Inferior parietal cortex (tissue), 1 donor: ENCODE measurements around the gene ETV3L.

Experiments
- DNase-seq: peaks from one replicate; pipeline ENCODE4 v3.0.0-alpha.2; 2016; ENCODE audit errors: extremely low spot score

ETV3L gene

DNA sequence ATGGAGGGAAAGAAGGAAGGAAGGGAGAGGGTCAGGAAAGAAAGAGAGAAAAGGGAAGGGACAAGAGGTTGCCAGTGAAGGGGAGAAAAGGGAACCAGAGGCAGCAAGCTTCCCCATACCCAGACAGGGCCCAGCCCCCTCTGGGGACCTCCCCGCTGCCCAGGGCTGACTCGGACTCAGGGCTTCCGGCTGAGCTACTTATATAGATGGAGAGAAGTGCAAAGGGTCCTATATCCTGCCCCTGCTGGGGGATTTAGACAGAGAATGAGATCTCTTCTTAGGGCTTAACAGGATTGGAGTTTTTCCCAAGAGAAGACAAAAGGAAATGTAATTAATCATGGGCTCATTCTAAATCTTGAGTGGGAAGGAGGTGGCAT is at the start of gene ETV3L:
TSS of gene ETV3L (minus strand) at position 176 of the 377 bp plus-strand sequence. CDS start 285 bp downstream, outside the sequence.
- DNase-seq, result no peak

DNA sequence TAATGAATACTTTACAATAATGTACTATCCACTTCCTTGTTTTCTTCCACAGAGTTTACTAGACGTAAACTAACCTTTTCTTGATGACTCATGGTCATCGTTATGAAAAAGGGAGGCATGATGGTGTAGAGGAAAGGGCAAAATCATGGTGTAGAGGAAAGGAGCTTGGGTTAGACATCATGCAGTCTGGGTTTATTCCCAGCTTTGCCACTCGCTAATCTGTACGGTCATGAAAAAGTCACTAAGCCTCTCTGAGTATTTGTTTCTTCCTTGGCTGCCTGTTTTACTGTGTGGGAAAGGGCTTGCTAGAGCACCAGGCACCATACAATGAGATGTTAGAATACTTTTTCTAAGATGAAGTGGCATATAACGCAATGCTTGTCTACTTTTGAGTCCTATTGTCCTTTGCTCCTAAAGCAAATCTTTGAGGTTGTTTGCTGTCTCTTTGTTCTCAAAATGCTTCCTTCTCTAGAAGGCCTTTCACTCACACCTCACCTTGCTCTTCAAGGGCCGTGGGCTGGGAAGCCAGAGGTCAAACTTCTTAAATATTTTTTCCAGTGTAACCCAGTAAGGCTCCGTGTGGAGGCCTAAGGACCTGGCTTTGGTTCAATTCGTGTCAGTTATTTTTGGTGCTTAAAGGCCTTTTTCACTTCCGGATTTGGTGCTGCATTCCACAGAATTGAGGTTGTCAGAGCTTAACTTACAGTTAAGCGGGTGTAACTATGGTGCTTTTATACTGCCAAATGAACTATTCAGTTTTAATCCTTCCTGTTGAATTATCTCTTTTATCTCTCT is 48.5 kb upstream of the ETV3L start:
- no peak for DNase-seq

DNA sequence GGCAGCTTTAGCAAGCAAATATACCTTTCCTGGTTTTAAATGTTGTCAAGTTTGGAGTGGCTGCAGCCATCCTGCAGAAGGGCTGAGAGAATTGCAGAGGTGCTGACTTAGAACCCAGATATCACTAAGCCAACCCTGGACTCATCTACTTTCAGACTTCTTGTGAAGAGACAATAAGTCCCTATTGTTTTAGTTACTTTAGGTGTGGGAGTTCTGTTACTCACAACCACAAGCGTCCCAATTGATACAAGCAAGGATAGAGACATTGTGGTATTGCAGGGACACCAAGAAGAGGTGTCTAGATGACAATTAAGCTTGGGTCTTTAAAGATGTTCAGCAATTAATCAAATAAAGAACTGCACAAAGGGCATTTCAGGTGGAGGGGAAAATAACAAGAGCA is 47.4 kb upstream of the ETV3L start:
- DNase-seq, result no peak

DNA sequence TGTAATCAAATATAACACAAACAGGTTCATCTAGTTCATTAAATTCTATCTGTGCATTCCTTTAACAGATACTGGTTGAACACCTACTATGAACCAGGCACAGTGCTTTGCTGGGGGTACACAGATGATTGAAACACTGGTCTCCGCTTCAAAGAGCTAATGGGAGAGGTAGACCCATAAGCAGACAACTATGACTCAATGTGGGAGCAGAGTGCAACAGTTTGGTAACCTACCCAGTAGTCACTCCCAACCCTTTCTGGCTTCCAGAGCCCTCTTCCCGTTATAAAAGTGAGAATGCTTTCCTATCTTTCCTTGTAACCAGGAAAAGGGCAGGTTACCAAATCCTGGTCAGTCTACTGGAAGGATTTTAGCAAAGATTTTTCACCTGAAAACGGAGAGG is 46.6 kb upstream of the ETV3L start:
- no peak for DNase-seq

DNA sequence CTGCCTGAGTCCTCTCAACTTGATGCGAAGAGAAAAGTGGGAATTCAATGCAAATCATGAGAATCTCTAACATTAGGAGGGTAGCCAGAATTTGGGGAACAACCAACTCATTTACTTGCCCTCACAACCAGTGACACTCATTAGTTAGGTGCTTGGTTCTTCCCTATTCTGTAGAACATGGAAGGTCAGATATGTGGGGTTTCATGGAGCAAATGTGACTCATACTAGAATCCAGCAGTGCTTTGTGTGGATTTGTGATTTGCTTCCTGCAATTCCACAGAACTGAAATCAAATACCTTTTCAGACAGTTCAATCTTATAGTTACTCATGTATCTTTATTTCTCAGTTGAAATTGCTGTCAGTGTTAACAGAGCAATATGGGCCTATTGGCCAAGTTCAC is 45.5 kb upstream of the ETV3L start:
- DNase-seq, result no peak

DNA sequence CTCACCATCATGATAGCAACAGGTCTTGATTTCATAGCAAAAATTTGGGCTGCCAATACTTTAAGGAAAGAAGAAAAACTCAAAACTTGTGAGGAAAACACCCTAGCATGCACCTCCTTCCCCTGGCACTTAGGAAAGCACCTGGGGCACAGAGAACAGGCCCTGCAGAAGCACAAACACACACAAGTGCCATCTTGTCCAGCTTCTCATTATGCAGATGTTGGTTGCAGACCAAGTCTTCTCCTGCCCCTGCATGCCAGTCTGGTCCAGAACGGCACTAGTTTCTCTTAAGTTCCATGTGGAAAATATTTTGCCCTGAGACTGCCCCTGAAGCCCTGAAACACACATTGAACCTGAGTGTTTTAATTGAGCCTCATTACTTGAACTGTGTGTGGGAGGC is 44.9 kb upstream of the ETV3L start:
- no peak for DNase-seq

DNA sequence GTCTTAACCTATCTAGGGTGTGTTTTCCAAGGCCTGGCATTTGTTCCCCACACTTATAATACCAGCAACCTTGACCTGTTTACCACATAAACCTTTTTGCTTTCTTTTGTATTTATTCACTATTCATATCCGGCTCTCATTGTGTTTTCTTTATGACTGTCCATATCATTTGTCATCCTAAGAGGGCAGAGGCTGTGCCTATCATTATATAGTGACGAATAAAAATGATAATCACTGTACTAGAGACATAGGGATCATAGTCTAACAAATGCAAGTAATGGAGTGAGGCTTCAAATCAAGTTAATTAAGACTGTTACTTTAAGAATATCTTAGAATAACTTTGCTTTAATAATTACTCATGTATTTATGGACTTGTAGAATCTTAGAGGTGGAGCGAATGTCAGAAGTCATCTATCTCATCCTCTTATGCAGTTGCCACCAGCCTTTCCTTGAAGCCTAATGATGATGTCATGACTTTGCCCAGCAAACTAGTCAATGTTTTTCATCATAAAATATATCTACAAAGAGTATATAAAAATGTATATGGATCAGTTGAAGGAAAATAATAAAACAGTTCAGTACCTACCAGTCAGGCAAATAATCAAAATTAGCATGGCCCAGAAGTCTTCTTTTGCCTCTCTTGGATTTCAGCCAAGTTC is 43.3 kb upstream of the ETV3L start:
- no peak for DNase-seq

DNA sequence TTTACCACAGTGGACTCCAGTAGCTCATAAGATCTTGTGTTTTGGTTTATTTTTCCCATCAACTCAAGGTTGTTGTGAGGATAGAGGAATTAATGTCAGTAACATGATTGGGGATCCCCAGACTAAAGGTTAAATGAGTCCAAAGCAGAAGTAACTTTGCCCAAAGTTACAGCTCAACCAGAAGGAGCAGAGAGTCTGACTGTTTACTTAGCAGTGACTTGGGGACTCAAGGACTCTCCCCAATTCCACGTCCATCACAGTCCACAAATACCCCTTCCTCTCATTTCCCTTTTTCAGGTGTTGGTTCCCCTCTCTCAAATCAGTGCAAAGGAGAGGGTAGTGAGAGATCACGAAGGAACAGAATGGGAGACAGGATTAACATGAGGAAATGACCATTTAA is 42.6 kb upstream of the ETV3L start:
- DNase-seq, result no peak

DNA sequence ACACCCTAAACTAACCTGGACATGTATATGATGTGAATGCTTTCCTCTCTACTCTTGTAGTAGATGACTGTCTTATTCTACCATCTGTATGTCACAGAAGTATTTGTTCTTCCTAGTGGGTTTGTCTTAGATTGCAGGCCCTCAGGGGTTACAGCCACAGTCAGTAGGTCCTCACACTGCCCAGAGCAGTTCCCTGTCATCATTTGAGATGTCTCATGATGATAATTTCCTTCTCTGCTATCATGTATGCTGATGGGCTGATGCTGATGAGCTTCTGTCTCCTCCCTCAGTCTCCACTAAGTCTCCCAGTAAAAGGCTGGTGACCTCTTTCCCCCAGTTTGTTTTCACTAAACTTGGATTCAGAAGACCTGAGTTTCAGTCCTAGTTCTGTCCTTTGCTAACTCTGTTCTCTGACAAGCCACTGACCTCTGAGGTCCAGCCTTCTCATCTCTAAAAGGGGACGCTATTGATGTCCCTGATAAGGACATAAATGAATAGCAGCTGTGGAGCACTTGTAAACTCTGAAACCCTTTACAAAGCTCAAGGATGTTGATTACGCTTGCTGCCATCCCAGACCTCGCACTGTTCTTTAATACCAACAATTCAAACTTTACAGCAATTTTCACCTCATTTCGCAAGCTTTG is 41.7 kb upstream of the ETV3L start:
- DNase-seq, result no peak

DNA sequence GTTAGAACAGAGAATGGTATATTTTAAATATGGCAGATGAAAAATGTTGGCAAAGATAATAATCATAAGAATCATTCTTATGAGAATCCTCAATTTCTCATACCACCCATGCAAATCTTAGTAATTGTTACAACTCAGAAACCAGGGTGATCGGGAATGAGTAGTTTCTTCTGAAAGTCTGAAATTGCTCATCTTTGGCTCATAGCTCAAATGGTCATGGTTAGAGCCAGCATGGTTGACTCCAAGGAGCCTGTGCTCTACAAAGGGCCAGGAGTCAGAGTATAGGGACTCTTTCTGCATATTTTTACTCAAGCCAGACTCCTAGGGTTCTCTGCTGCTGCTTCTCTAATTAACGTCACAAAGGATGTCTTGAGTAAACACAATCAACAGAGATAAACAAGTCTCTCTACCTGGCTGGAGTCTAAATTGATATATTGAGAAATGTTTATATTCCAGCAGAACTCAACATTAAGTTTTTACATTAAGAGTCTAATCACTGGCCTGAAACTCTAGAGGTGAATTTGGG is 40.5 kb upstream of the ETV3L start:
- no peak for DNase-seq

DNA sequence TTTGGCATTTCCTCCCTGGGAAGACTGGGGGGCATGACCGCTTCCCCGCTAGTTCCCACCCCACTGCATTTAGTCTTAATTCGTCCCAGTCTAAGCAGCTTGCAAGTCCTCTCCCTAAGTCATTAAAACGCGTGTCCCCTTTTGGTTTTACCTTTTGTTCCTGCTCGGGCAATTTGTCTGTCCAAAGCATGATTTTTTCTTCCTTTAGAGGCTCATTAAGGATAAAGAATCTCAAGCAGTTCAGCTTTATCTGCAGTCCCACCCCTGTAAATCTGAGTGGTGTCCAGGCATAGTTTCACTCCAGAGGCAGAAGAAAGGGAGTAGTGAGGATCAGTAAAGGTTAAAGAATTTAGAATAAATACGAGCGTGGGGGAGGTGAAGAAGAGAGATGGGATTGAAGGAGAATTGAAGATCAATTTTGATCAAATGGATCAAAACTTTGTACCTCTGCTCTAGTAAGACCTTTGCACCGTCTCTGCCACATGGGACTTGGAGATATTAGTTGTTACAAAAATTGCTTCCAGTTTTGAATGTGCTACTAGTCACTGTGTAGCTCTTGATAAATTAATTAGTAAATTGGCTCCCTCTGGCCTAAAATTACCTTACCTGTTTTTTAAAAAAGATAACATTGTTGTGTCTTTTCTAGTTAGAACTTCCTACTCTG is 39.6 kb upstream of the ETV3L start:
- DNase-seq, result no peak

DNA sequence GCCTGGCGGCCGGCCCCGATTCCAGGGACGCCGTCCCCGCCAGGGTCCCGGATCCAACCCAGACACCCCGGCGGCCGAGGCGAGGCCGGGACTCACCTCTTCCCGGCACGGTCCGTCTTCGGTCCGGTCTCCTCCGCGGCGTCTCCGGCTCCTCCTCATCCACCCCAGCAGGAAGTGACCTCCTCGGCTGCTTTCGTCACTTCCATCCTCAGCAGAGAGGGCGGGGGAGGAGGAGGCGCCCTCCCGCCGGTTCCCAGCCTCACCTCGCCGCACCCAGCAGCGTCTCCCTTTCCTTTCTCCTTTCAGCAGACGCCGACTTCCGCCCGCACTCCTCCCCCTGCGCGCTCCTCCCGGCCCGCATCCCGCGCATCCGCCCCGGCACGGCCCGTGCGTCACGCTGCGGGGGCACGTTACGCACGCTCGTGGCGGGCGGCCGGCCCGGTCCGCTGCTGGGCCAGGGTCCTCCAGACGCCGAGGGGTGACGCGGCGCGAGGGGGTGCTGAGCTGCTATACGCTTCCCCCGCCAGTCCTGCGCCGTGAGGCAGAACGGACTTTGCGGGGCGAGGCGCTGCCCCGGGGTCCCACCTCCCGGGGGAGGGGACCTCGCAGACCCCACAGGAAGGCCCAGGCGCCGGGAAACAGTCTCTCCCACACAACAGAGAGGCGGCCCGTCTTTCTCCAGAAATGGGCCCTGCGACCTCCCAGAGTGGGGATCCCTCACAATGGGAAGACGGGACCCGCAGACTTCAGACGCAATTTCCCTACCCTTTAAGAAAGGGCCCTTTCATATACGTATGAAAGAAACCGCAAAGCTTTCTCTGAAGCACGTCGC is 38.8 kb upstream of the ETV3L start, which contains the start of gene ETV3:
TSS of gene ETV3 (minus strand) at position 176 of the 832 bp plus-strand sequence. CDS start 2,043 bp downstream, outside the sequence.
- peak; percentile 87 for DNase-seq

DNA sequence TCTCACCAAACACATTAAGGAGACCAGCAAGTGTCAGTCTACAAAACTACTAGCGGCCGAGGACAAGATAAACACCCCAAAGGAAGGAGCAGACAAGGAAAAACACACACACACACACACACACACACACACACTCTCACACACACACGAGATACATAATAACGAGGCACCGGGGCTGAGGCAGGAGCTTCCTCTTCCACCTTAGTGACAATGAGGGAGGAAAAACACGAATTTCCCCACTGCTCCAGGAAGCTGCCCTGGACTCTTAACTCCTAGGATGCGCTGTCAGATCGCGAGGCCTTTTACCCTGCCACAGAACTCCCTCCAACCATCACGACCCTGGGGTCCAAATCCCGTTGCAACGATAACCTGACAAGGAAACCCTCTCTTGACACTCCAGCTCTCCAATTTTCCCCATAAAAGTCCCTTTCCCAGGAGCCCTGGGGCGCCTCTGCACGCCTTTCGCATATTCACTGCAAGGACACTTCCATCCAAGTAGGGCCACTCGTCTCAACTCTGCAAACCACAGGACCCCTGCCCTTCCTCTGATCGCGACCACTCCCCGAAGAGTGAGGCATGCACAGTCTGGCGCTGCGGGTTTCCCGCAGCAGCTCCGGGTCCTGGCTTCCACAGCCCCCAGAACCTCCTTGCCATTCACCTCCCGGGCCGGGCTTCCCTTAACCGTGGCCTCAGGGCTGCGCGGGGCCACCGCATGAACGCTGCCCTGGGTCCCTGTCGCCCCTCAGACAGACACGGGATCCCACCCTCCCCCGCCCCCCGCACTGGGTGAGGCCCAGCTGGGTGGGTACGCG is 38.0 kb upstream of the ETV3L start:
- no peak for DNase-seq

DNA sequence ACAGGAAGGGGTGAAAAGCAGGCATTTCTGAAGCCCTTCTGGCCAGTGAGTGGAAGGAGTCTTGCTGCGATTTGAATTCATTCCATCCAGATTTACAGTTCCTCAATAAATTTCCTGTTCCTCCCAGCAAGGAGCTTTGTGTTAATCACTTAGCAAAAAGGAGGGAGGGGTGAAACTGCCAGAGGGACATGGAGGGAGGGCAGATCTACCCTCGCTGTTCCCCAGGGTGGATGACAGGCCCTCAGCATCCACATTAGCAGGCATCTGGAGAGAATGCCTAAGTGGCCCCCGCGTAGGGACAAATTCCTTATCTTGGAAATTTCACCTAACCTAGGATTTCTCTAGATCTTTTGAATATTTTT is 37.4 kb upstream of the ETV3L start:
- no peak for DNase-seq

DNA sequence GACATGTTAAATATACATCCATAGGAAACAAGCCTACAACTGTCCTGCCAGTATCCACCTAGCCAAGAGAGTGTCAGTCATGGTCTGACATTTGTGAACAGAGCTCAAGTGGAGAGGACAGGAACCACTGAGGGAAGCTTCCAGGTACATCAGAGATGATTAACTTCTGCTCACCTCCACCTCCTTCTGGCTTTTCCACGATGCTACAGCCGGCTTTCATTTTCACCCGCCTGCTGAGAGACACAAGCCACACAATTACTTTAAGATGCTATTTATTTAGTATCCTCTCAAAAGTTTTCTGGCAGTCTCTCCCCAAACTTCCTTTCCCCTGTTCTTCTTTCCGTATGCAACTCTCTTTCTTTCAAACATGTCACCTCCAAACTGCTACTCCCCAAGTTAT is 36.5 kb upstream of the ETV3L start:
- DNase-seq, result no peak

DNA sequence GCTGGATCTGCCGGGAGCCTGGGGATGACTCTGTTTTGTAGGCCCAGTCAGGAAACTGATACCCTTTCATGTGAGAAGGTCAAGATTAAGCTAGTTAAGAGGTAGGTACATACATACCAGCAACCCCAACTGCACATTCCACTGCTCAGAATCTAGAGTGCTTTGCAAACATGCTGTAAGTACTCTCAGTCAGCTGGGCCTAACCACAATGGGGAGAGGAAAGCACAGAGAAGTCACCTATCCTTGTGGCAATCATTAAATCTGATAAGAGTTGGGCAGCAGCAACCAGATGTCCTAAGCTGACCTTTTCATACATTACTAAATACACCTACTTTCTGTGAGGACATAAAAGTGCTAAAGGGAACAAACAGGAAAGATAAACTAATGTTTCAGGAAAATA is 36.0 kb upstream of the ETV3L start:
- no peak for DNase-seq

DNA sequence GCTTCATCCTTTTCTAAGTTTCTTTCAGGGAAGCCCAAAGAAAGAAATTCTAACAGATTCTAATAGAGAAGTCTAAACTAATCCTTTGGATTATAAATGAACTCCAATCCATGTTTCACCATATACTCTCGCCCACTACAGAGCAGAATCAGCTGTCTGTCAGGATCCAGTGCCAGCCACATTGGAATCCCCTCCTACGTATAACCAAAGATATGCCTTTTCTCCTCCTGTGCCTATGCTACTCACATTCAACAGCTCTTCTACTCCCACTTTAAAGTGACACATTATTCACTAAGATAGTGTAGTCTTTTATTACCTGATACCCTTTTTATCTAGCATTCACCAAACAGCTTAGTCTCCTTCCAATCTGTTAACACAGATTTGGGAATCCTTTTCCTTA is 35.5 kb upstream of the ETV3L start:
- no peak for DNase-seq

DNA sequence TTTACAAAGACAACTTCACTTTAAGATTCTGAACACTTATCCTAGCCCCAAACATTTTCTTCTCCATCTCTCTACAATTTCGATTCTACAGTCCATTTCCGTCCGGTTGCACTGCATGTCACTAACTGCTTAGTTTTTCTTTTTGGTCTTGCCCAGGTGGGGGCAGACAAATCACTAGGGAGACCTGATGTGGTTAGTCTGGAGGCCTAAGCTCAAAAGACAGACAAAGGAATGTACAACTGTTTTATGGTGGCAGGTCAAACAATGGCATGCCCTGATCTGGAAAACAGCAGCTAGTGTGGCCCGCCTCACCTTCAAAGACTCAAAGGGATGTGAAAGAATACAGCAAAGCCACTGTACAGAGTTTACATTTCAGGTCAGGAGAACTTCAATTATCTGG is 34.8 kb upstream of the ETV3L start:
- DNase-seq, result no peak

DNA sequence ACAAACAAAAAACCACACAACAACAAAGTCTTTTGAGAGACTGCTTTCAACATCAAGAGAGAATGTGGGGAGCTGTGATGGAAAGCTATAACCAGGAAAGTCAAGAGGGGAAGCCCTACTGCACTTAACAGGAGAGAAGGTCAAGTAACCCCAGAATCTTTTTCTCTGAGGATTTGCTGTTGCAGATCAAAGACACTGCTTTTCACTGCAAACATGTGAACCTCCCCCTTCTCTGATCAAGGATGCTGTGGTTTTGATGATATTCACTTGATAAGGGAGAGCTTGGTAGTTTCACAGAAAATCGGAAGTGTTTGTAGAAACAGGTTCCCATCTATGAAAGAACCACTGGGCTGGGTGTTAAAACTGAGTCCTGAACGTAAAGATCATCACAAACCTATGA is 33.8 kb upstream of the ETV3L start:
- DNase-seq, result no peak

DNA sequence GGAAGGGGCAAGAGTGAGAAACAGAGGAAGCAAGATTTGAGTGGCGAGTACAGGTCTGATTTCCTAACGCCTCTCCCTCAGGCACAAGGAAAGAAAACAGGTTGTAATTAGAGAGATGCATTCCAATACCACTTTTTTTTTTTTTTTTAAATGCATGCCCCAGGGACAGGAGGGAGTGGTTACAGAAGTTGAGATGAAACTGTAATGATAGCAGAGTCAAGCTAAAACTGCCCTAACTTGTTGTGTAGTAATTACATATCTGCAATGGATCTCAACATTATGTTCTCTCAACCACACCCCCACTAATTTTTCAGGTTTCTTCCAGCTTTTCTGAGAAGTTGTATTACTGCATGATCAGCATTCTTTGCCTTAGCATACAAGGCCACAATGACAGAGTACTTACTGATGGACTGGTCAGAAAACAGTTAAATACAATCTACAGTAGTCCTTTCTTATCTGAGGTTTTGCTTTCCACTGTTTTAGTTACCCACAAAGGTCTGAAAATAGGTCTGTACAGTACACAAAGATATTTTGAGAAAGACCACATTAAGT is 33.1 kb upstream of the ETV3L start:
- no peak for DNase-seq
